Keratinocyte (primary cell): ENCODE data around the gene FAM13B. TPM values are rescaled to one million over a fixed set of nuclear protein-coding genes. Genes with fewer than 3 reads are reported as not detected.

Source experiments
- DNase-seq: peaks from one replicate; pipeline ENCODE4 v3.0.0-alpha.2; 2011; ENCODE audit warnings: low read depth, missing footprints, low spot score
- FAIRE-seq: peaks from 2 replicates; lab custom pipeline; 2011; peaks lifted over from hg19 to GRCh38; lab: Jason Lieb, UNC
- H2AFZ ChIP-seq: 2 replicates; pipeline ENCODE4 v1.6.0; 2012; ENCODE audit warnings: low read length, control low read depth, inconsistent platforms; ENCODE audit not compliant: control insufficient read depth
- H3K27ac ChIP-seq: 2 replicates; pipeline ENCODE4 v1.5.1; 2011; ENCODE audit warnings: low read length; ENCODE audit not compliant: control insufficient read depth, insufficient read depth
- H3K27me3 ChIP-seq: 3 replicates; pipeline ENCODE4 v1.6.0; 2011; ENCODE audit warnings: low read length; ENCODE audit not compliant: control insufficient read depth, insufficient read depth; ENCODE audit errors: extremely low read depth
- H3K36me3 ChIP-seq, 2 experiments: 2 replicates in 1 of 2; 3 replicates in 1 of 2; pipeline ENCODE4 v1.5.1; 2011; ENCODE audit warnings: low read length in 2 of 2, mild to moderate bottlenecking in 1 of 2; ENCODE audit not compliant: control insufficient read depth in 2 of 2, insufficient read depth in 2 of 2; ENCODE audit errors: extremely low read depth in 1 of 2
- H3K4me1 ChIP-seq: 3 replicates; pipeline ENCODE4 v1.5.1; 2011; ENCODE audit warnings: low read length; ENCODE audit not compliant: control insufficient read depth, insufficient read depth; ENCODE audit errors: extremely low read depth
- H3K4me2 ChIP-seq: 3 replicates; pipeline ENCODE4 v1.6.0; 2011; ENCODE audit warnings: low read depth, low read length; ENCODE audit not compliant: control insufficient read depth, insufficient read depth; ENCODE audit errors: extremely low read depth
- H3K4me3 ChIP-seq, 3 experiments: fragments of 200-600 bp in 1 of 3; sonication (generic) in 1 of 3; 2 replicates in 2 of 3; 3 replicates in 1 of 3; pipeline ENCODE4 v1.5.1; 2011 to 2016; ENCODE audit warnings: low read length in 3 of 3, mild to moderate bottlenecking in 3 of 3, control low read depth in 2 of 3, inconsistent platforms in 1 of 3, low read depth in 1 of 3, mixed read lengths in 1 of 3, mixed run types in 1 of 3, moderate library complexity in 1 of 3; ENCODE audit not compliant: control insufficient read depth in 2 of 3, insufficient read depth in 2 of 3; ENCODE audit errors: extremely low read depth in 1 of 3
- H3K79me2 ChIP-seq: 2 replicates; pipeline ENCODE4 v1.6.0; 2012; ENCODE audit warnings: low read length; ENCODE audit not compliant: control insufficient read depth, insufficient read depth
- H3K9ac ChIP-seq: 3 replicates; pipeline ENCODE4 v1.6.0; 2011; ENCODE audit warnings: low read length; ENCODE audit not compliant: control insufficient read depth, insufficient read depth; ENCODE audit errors: extremely low read depth
- H3K9me1 ChIP-seq: 3 replicates; pipeline ENCODE4 v1.6.0; 2011; ENCODE audit warnings: low read length; ENCODE audit not compliant: control insufficient read depth, insufficient read depth; ENCODE audit errors: extremely low read depth
- H3K9me3 ChIP-seq: 2 replicates; pipeline ENCODE4 v1.5.1; 2012; ENCODE audit warnings: low read depth, low read length; ENCODE audit not compliant: control insufficient read depth
- H4K20me1 ChIP-seq: 3 replicates; pipeline ENCODE4 v1.6.0; 2011; ENCODE audit warnings: low read length; ENCODE audit not compliant: control insufficient read depth, insufficient read depth; ENCODE audit errors: extremely low read depth
- EZH2 ChIP-seq: IDR thresholded peaks from one replicate; pipeline ENCODE4 v1.6.1; 2012; ENCODE audit warnings: inconsistent platforms, mild to moderate bottlenecking, low read length, moderate library complexity
- dilution Hi-C: fragments of 300-500 bp; cut with MboI; formaldehyde crosslinking; loops from one replicate; pipeline ENCODE4 v1.7.0; 2020; ENCODE audit warnings: low sequenced_read_pairs; ENCODE audit not compliant: extremely low pct_ligation_motif_present
- polyA plus RNA-seq, 5 experiments: library from polyadenylated mRNA; depleted of rRNA in 3 of 5; stranded (reverse) in 3 of 5; stranded (forward) in 1 of 5; unstranded in 1 of 5; fragments of >200 nt; gene quantifications; 1 replicate in 1 of 5; 2 replicates in 3 of 5; 3 replicates in 1 of 5; pipeline versions ENCODE4 v1.2.1 to v1.2.3, GENCODE V29; 2011 to 2012; ENCODE audit warnings: missing spikeins in 2 of 5, low read depth in 1 of 5, low replicate concordance in 1 of 5
- TF ChIP-seq, protein P1 (sequence below), 3 experiments: IDR thresholded peaks in 1 of 3; conservative IDR thresholded peaks in 1 of 3; optimal IDR thresholded peaks in 1 of 3; 2 replicates in 2 of 3; 3 replicates in 1 of 3; pipeline versions ENCODE3 to v1.5.1; 2011; ENCODE audit warnings: low read length in 3 of 3, mild to moderate bottlenecking in 3 of 3, moderate library complexity in 2 of 3, control low read depth in 1 of 3, inconsistent platforms in 1 of 3; ENCODE audit not compliant: insufficient read depth in 2 of 3; ENCODE audit errors: extremely low read depth in 1 of 3

Gene FAM13B
- polyA plus RNA-seq, 1 donor (not counting 4 experiments of a cell fraction or from before 2014, with no cell fraction given), result 12.9 TPM

DNA sequence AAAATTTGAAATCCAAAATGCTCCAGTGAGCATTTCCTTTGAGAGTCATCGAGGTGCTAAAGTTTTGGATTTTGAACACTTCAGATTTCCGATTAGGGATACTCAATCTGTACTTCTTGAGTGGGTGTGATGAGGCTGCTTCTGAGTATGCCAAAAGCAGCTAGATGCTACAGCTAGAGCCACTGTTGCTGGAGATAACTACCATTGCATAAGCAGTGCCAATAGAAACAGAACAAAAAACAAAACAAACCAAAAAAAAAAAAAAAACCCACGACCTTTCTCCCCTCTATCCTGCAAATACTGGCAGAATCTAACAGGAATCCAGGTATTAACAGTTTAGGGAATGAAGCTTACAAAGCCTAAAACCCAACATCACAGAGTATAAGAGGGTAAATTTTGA, 100.1 kb downstream of the FAM13B start:
- Histone ChIP-seq H3K9me3 (no peaks in the 10 kb centered on the region), H3K4me3 (no peak overlapping the region), H3K9me1 (no peaks in the 10 kb centered on the region), H3K27ac (no peak overlapping the region), H3K4me1 (no peaks in the 10 kb centered on the region), H3K36me3 (peaks cover 0 to 6% of the 10 kb centered on the region in 2 experiments), H2AFZ (no peak overlapping the region), H3K79me2 (no peaks in the 10 kb centered on the region), H3K9ac (no peak overlapping the region), H4K20me1 (no peaks in the 10 kb centered on the region), H3K27me3 (no peaks in the 10 kb centered on the region), H3K4me2 (no peak overlapping the region)
- TF ChIP-seq EZH2, result no peak
- TF ChIP-seq, protein P1, sequence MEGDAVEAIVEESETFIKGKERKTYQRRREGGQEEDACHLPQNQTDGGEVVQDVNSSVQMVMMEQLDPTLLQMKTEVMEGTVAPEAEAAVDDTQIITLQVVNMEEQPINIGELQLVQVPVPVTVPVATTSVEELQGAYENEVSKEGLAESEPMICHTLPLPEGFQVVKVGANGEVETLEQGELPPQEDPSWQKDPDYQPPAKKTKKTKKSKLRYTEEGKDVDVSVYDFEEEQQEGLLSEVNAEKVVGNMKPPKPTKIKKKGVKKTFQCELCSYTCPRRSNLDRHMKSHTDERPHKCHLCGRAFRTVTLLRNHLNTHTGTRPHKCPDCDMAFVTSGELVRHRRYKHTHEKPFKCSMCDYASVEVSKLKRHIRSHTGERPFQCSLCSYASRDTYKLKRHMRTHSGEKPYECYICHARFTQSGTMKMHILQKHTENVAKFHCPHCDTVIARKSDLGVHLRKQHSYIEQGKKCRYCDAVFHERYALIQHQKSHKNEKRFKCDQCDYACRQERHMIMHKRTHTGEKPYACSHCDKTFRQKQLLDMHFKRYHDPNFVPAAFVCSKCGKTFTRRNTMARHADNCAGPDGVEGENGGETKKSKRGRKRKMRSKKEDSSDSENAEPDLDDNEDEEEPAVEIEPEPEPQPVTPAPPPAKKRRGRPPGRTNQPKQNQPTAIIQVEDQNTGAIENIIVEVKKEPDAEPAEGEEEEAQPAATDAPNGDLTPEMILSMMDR (optimal IDR thresholded peaks at IDR 0.05 in 1 of 3, IDR thresholded peaks at IDR 0.05 in 1 of 3, conservative IDR thresholded peaks at IDR 0.05 in 1 of 3; ENCODE audit: extremely low read depth in 1 of 3, insufficient read depth in 2 of 3, low read length in 3 of 3), result no peak
- FAIRE-seq, result no peak
- no peak for DNase-seq
- dilution Hi-C loops, result no loop called here

DNA sequence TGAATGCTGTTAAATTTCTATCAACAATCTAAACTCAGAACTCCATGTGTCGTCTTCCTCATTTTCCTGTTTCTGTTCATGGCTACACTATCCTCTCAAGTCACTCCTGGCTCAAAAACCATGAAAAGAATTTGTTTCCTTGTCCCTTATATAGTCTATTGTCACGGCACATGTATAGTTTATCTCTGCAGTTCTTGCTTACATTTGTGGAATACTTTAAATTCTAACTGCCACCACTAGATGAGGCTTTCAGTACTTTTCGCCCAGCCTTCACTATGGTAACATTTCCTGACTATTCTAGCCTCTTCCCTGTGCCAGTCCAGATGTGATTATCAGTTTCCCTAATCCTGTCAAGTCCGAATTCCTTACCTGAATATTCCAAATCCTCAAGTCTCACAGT, 109.0 kb downstream of the FAM13B start:
- no peaks in the 10 kb centered on the region for H3K79me2 ChIP-seq

More for the DNA sequence above, 109.0 kb downstream of the FAM13B start:
- Histone ChIP-seq H3K36me3 (peaks cover 0 to 3% of the 10 kb centered on the region in 2 experiments), H3K4me1 (peaks cover 7% of the 10 kb centered on the region), H3K9ac (no peak overlapping the region), H3K9me3 (no peaks in the 10 kb centered on the region), H3K27me3 (no peaks in the 10 kb centered on the region), H2AFZ (no peak overlapping the region), H3K4me2 (no peak overlapping the region), H3K9me1 (no peaks in the 10 kb centered on the region), H3K4me3 (no peak overlapping the region), H4K20me1 (no peaks in the 10 kb centered on the region), H3K27ac (no peak overlapping the region)
- TF ChIP-seq, protein P1 (optimal IDR thresholded peaks at IDR 0.05 in 1 of 3, IDR thresholded peaks at IDR 0.05 in 1 of 3, conservative IDR thresholded peaks at IDR 0.05 in 1 of 3; ENCODE audit: extremely low read depth in 1 of 3, insufficient read depth in 2 of 3, low read length in 3 of 3), result no peak
- no peak for TF ChIP-seq EZH2
- DNase-seq (no peak), FAIRE-seq (no peak)
- dilution Hi-C loops, result no loop called here
